ENCODE measurements around the gene PTPN14. TPM values are rescaled to one million over a fixed set of nuclear protein-coding genes. Genes with fewer than 3 reads are reported as not detected.
A peak's percentile ranks its signal among the peaks of the same experiment; 100 is the strongest.

PTPN14 gene
- total and polyA plus RNA-seq, 12 donors = 5.0 to 71.6 (median 42.3) TPM

- DNase-seq (no peak), ATAC-seq (no peak)
- intact Hi-C loops (cut with DNase I) = loop anchor here in 2 of 10 donors (5.0 kb wide), 1 partner anchor 138 kb away; the partner anchor contains the start of gene PTPN14 (in 2 of the 2)
- Histone ChIP-seq H3K4me3 (no peak overlapping the region), H3K27me3 (no peaks in the 10 kb centered on the region), H3K36me3 (peaks cover 0 to 17% (median 0%) of the 10 kb centered on the region in 9 donors), H3K4me1 (peaks cover 4 to 52% (median 40%) of the 10 kb centered on the region in 9 donors), H3K9me3 (peaks cover 0 to 6% (median 0%) of the 10 kb centered on the region in 11 donors), H3K27ac (no peak overlapping the region)
- TF ChIP-seq CTCF (IDR thresholded peaks at IDR 0.05) = no peak
- WGBS, 2 donors = 87 to 90% methylated on average over 4 of the region's 4 CpGs
These were observed 136.7 kb downstream of the PTPN14 start for GRCh38 chr1:214414691-214415090.

GRCh38 chr1:214413315-214413714 lies 138.1 kb downstream of the PTPN14 start:
- Histone ChIP-seq H3K4me1 (peaks cover under 1 to 38% (median 27%) of the 10 kb centered on the region in 9 donors), H3K9me3 (peaks cover 0 to 6% (median 0%) of the 10 kb centered on the region in 11 donors), H3K4me3 (no peak overlapping the region), H3K27me3 (no peaks in the 10 kb centered on the region), H3K27ac (no peak overlapping the region), H3K36me3 (peaks cover 0 to 23% (median 0%) of the 10 kb centered on the region in 9 donors)
- no peak for DNase-seq
- intact Hi-C loops (cut with DNase I) = no loop called here
- no peak for ATAC-seq
- no peak for TF ChIP-seq CTCF (IDR thresholded peaks at IDR 0.05)

- peaks cover 0 to 27% (median 4%) of the 10 kb centered on the region in 9 donors for H3K4me1 ChIP-seq
- H3K9me3 ChIP-seq = no peaks in the 10 kb centered on the region
- 88 to 89% methylated on average over 9 of the region's 9 CpGs for WGBS, 2 donors
- no peak for TF ChIP-seq CTCF (IDR thresholded peaks at IDR 0.05)
- H3K36me3 ChIP-seq = peaks cover 0 to 39% (median 0%) of the 10 kb centered on the region in 9 donors
- H3K27me3 ChIP-seq = no peaks in the 10 kb centered on the region
- DNase-seq = no peak
- intact Hi-C loops (cut with DNase I) = loop anchor here in 1 of 10 donors (10.0 kb wide), 1 partner anchor 150 kb away; the partner anchor contains the start of gene PTPN14
- ATAC-seq = peak in 1 of 8 donors; percentile 17
- no peak overlapping the region for H3K4me3 ChIP-seq
- peak overlapping the region in 1 of 10 donors; percentile 29 for H3K27ac ChIP-seq
These were observed 146.7 kb downstream of the PTPN14 start for GRCh38 chr1:214404571-214405213.

- H3K4me1 ChIP-seq = peaks cover 0 to 27% (median 4%) of the 10 kb centered on the region in 9 donors
- no peaks in the 10 kb centered on the region for H3K27me3 ChIP-seq
- DNase-seq = no peak
- ATAC-seq = no peak
- intact Hi-C loops (cut with DNase I) = loop anchor here in 1 of 10 donors (10.0 kb wide), 1 partner anchor 151 kb away; the partner anchor contains the start of gene PTPN14
- H3K4me3 ChIP-seq = no peak overlapping the region
- WGBS, 2 donors = 69 to 70% methylated on average over 4 of the region's 4 CpGs
- H3K9me3 ChIP-seq = no peaks in the 10 kb centered on the region
- H3K27ac ChIP-seq = peak overlapping the region in 1 of 10 donors; percentile 29
- TF ChIP-seq CTCF (IDR thresholded peaks at IDR 0.05) = no peak
- peaks cover 0 to 39% (median 0%) of the 10 kb centered on the region in 9 donors for H3K36me3 ChIP-seq
These were observed 147.2 kb downstream of the PTPN14 start for GRCh38 chr1:214404154-214404553.
